Measurements from ENCODE around the gene TMTC2.

- TF ChIP-seq, protein P1, sequence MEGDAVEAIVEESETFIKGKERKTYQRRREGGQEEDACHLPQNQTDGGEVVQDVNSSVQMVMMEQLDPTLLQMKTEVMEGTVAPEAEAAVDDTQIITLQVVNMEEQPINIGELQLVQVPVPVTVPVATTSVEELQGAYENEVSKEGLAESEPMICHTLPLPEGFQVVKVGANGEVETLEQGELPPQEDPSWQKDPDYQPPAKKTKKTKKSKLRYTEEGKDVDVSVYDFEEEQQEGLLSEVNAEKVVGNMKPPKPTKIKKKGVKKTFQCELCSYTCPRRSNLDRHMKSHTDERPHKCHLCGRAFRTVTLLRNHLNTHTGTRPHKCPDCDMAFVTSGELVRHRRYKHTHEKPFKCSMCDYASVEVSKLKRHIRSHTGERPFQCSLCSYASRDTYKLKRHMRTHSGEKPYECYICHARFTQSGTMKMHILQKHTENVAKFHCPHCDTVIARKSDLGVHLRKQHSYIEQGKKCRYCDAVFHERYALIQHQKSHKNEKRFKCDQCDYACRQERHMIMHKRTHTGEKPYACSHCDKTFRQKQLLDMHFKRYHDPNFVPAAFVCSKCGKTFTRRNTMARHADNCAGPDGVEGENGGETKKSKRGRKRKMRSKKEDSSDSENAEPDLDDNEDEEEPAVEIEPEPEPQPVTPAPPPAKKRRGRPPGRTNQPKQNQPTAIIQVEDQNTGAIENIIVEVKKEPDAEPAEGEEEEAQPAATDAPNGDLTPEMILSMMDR (IDR thresholded peaks at IDR 0.05; ENCODE audit: extremely low read depth in 1 of 2, insufficient read depth in 1 of 2, low read depth in 1 of 2, low read length in 2 of 2), result no peak
- TF ChIP-seq POLR2A (IDR thresholded peaks at IDR 0.05; ENCODE audit: low read depth, low read length) (no peak), MYC (IDR thresholded peaks at IDR 0.05; ENCODE audit: low read depth, low read length) (no peak)
Measured at GRCh38 chr12:82835217-82835616, 148.5 kb downstream of the TMTC2 start.
